HEK293 (cell line): Measurements from ENCODE around the gene FBXO27.

ENCODE experiments used
- CTCF ChIA-PET: fragments of 350-600 bp; formaldehyde crosslinking; extraction: SDS; loops from one replicate; lab custom pipeline; 2021; ENCODE audit warnings: antibody characterized with exemption; lab: Yijun Ruan, JAX
- POLR2A ChIA-PET: fragments of 300-600 bp; formaldehyde crosslinking; extraction: SDS; loops from one replicate; lab custom pipeline; 2020; ENCODE audit warnings: antibody characterized with exemption, inconsistent platforms; lab: Yijun Ruan, JAX
- H3K27ac ChIP-seq: fragments of 200-500 bp; sonication (Bioruptor generic); 2 replicates; pipeline ENCODE4 v1.5.1; 2014; ENCODE audit warnings: low read depth, low read length, control low read depth, inconsistent platforms; ENCODE audit errors: extremely low read depth
- H3K36me3 ChIP-seq, 2 experiments: fragments of 200-500 bp in 1 of 2; sonication (Bioruptor generic) in 1 of 2; 1 replicate in 1 of 2; 2 replicates in 1 of 2; pipeline ENCODE4 v1.5.1; 2014 to 2017; ENCODE audit warnings: inconsistent platforms in 2 of 2, low read length in 2 of 2; ENCODE audit not compliant: control insufficient read depth in 2 of 2, insufficient read depth in 1 of 2
- H3K4me1 ChIP-seq: fragments of 200-500 bp; sonication (Bioruptor generic); 2 replicates; pipeline ENCODE4 v1.5.1; 2014; ENCODE audit warnings: mild to moderate bottlenecking, low read length, inconsistent platforms; ENCODE audit not compliant: control insufficient read depth, insufficient read depth
- H3K4me3 ChIP-seq: 2 replicates; pipeline ENCODE4 v1.5.1; 2011; ENCODE audit warnings: low read depth, mild to moderate bottlenecking, control low read depth, low read length, moderate library complexity
- H3K9me3 ChIP-seq: fragments of 200-500 bp; sonication (Bioruptor generic); 2 replicates; pipeline ENCODE4 v1.5.1; 2014; ENCODE audit warnings: low read depth, low read length, inconsistent platforms; ENCODE audit not compliant: control insufficient read depth, insufficient read depth
- KLF1 ChIP-seq: fragments of 450-650 bp; formaldehyde crosslinking; IDR thresholded peaks from 2 replicates; pipeline ENCODE4 v1.5.1; 2016; ENCODE audit warnings: missing biosample characterization, missing genetic modification characterization
- KLF8 ChIP-seq: fragments of 450-650 bp; formaldehyde crosslinking; IDR thresholded peaks from 2 replicates; pipeline ENCODE4 v1.5.1; 2016; ENCODE audit warnings: missing biosample characterization, missing genetic modification characterization
- KLF9 ChIP-seq: fragments of 450-650 bp; formaldehyde crosslinking; IDR thresholded peaks from 2 replicates; pipeline ENCODE4 v1.5.1; 2016; ENCODE audit warnings: missing biosample characterization, missing genetic modification characterization, low read depth
- PATZ1 ChIP-seq: fragments of 450-650 bp; formaldehyde crosslinking; IDR thresholded peaks from 2 replicates; pipeline ENCODE4 v1.5.1; 2016; ENCODE audit warnings: missing biosample characterization, missing genetic modification characterization
- PRDM1 ChIP-seq: fragments of 450-650 bp; formaldehyde crosslinking; IDR thresholded peaks from 2 replicates; pipeline ENCODE4; 2016; ENCODE audit warnings: missing biosample characterization, missing genetic modification characterization
- YY1 ChIP-seq: fragments of 450-650 bp; formaldehyde crosslinking; IDR thresholded peaks from 2 replicates; pipeline ENCODE4 v1.5.1; 2018; ENCODE audit warnings: missing biosample characterization, missing genetic modification characterization
- ZBTB10 ChIP-seq: fragments of 450-650 bp; formaldehyde crosslinking; IDR thresholded peaks from 2 replicates; pipeline ENCODE4 v1.5.1; 2016; ENCODE audit warnings: missing biosample characterization, missing genetic modification characterization
- ZBTB21 ChIP-seq: fragments of 450-650 bp; formaldehyde crosslinking; IDR thresholded peaks from 2 replicates; pipeline ENCODE4 v1.5.1; 2017; ENCODE audit warnings: missing biosample characterization, missing genetic modification characterization
- ZBTB6 ChIP-seq: fragments of 450-650 bp; formaldehyde crosslinking; IDR thresholded peaks from 2 replicates; pipeline ENCODE4 v1.5.1; 2017; ENCODE audit warnings: missing biosample characterization, missing genetic modification characterization
- ZNF146 ChIP-seq: fragments of 450-650 bp; formaldehyde crosslinking; IDR thresholded peaks from 2 replicates; pipeline ENCODE4 v1.5.1; 2016; ENCODE audit warnings: missing biosample characterization, missing genetic modification characterization
- ZNF155 ChIP-seq: fragments of 450-650 bp; formaldehyde crosslinking; IDR thresholded peaks from 2 replicates; pipeline ENCODE4 v1.5.1; 2016; ENCODE audit warnings: missing biosample characterization, missing genetic modification characterization
- ZNF513 ChIP-seq: fragments of 450-650 bp; IDR thresholded peaks from 2 replicates; pipeline ENCODE4 v1.5.1; 2018; ENCODE audit warnings: missing biosample characterization, missing genetic modification characterization
- ZNF544 ChIP-seq: fragments of 450-650 bp; formaldehyde crosslinking; IDR thresholded peaks from 2 replicates; pipeline ENCODE4 v1.5.0; 2017; ENCODE audit warnings: missing biosample characterization, missing genetic modification characterization
- ZNF596 ChIP-seq: fragments of 450-650 bp; IDR thresholded peaks from 2 replicates; pipeline ENCODE4 v1.5.0; 2018; ENCODE audit warnings: missing biosample characterization, mild to moderate bottlenecking, missing genetic modification characterization, moderate library complexity
- ZNF701 ChIP-seq: fragments of 450-650 bp; formaldehyde crosslinking; IDR thresholded peaks from 2 replicates; pipeline ENCODE4 v1.5.1; 2016; ENCODE audit warnings: missing biosample characterization, missing genetic modification characterization
- ZNF76 ChIP-seq: fragments of 450-650 bp; formaldehyde crosslinking; IDR thresholded peaks from 2 replicates; pipeline ENCODE4; 2016; ENCODE audit warnings: low read depth, missing biosample characterization, missing genetic modification characterization, borderline replicate concordance
- ZNF777 ChIP-seq: fragments of 450-650 bp; formaldehyde crosslinking; IDR thresholded peaks from 2 replicates; pipeline ENCODE4 v1.5.1; 2017; ENCODE audit warnings: missing biosample characterization, missing genetic modification characterization, borderline replicate concordance
- TF ChIP-seq, protein P1 (sequence below): fragments of 450-650 bp; formaldehyde crosslinking; IDR thresholded peaks from 2 replicates; pipeline ENCODE4 v1.5.1; 2016; ENCODE audit warnings: missing biosample characterization, missing genetic modification characterization, borderline replicate concordance

Gene FBXO27

GRCh38 chr19:39065928-39066327, 33.6 kb upstream of the FBXO27 start:
- H3K27ac ChIP-seq = no peak overlapping the region
- no peaks in the 10 kb centered on the region; the same call in none of the 2 replicates for H3K9me3 ChIP-seq
- no peaks in the 10 kb centered on the region; a peak in 1 of 3 replicates for H3K36me3 ChIP-seq
- H3K4me1 ChIP-seq = no peaks in the 10 kb centered on the region
- POLR2A ChIA-PET = no interaction called here
- CTCF ChIA-PET = interaction anchor here (1.3 to 3.2 kb wide), 2 partner anchors 12 to 14 kb away, joined by 3 to 17 read pairs; no protein-coding TSS in a partner anchor
- TF ChIP-seq ZNF777 (no peak), ZNF76 (tag by site-specific recombination) (no peak), ZNF544 (tag by site-specific recombination) (no peak), KLF8 (tag by site-specific recombination) (no peak), ZNF513 (tag by site-specific recombination) (no peak), ZBTB21 (tag by site-specific recombination) (no peak), ZNF146 (no peak), KLF9 (tag by site-specific recombination) (no peak), ZNF701 (tag by site-specific recombination) (no peak), ZNF596 (tag by site-specific recombination) (no peak), ZNF155 (tag by site-specific recombination) (no peak)
- H3K4me3 ChIP-seq = no peak overlapping the region

DNA sequence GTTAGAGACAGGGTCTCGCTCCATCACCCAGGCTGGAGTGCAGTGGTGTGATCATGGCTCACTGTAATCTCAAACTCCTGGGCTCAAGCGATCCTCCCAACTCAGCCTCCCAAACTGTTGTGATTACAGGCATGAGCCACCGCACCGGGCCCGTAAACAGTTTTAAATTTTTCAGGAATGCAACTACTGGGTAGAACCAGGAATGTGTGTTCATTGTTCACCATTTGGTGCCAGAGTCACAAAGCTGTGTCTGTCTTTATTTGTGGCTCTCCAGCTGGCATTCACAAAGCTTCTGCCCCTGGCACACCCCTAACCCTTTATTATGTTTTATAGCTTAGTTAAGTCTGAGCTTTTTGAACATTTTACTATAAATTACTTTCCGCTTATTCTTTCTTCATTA, 32.1 kb upstream of the FBXO27 start:
- Histone ChIP-seq H3K4me3 (no peak overlapping the region), H3K36me3 (no peaks in the 10 kb centered on the region), H3K9me3 (no peaks in the 10 kb centered on the region; the same call in none of the 2 replicates), H3K4me1 (no peaks in the 10 kb centered on the region), H3K27ac (no peak overlapping the region)
- ChIA-PET CTCF (interaction anchor here (0.6 to 0.9 kb wide), 4 partner anchors 12 to 430 kb away, joined by 4 to 7 read pairs (median 5); no protein-coding TSS in a partner anchor), POLR2A (interaction anchor here (0.6 kb wide), 1 partner anchor 605 kb away, joined by 3 read pairs; no protein-coding TSS in a partner anchor)
- TF ChIP-seq YY1 (no peak), ZBTB6 (tag by site-specific recombination) (peak; percentile 62; the same call in 1 of the 2 replicates), PATZ1 (tag by site-specific recombination) (no peak), KLF1 (no peak), ZBTB10 (no peak), PRDM1 (no peak)
- TF ChIP-seq, protein P1, sequence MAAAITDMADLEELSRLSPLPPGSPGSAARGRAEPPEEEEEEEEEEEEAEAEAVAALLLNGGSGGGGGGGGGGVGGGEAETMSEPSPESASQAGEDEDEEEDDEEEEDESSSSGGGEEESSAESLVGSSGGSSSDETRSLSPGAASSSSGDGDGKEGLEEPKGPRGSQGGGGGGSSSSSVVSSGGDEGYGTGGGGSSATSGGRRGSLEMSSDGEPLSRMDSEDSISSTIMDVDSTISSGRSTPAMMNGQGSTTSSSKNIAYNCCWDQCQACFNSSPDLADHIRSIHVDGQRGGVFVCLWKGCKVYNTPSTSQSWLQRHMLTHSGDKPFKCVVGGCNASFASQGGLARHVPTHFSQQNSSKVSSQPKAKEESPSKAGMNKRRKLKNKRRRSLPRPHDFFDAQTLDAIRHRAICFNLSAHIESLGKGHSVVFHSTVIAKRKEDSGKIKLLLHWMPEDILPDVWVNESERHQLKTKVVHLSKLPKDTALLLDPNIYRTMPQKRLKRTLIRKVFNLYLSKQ = no peak
